Measurements from ENCODE around the gene NKIRAS1.

DNA sequence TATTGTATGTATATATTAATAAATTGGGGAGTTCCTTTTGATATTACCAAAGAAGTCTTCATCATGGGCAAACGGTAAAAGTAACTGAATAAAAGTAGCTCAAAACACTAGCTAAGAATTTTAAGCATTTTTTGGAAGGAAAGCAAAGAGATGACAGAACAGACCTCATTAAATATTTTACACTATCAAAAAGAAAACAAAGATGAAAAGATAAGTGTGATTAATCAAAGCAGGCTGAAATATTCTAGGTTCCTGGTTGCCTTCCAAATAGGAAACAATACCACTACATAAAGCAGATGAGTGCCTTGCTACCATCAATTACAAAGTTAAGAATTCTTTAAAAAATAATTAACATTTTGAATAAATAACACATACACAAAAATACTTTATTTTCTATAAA, 3.6 kb downstream of the NKIRAS1 start:
- TF ChIP-seq CTCF (IDR thresholded peaks at IDR 0.05) (no peak), EZH2 (IDR thresholded peaks at IDR 0.05; ENCODE audit: borderline replicate concordance, insufficient read depth, low read depth, low read length, poor library complexity, severe bottlenecking) (no peak)

Measured in B cell (primary cell).